Measurements from ENCODE around the gene DHX35.

The DHX35 gene

GRCh38 chr20:39021748-39022147 is 59.6 kb downstream of the DHX35 start:
- no peak for DNase-seq (ENCODE audit: low read depth)

- DNase-seq (ENCODE audit: low read depth): no peak
Observed at GRCh38 chr20:39025883-39026282, 63.7 kb downstream of the DHX35 start.

GRCh38 chr20:39029364-39029763 is 67.2 kb downstream of the DHX35 start:
- no peak for DNase-seq (ENCODE audit: low read depth)

GRCh38 chr20:39032997-39033396 is 70.9 kb downstream of the DHX35 start:
- DNase-seq (ENCODE audit: low read depth): no peak

GRCh38 chr20:39036011-39036410 is 73.9 kb downstream of the DHX35 start:
- DNase-seq (ENCODE audit: low read depth): no peak

- no peak for DNase-seq (ENCODE audit: low read depth)
Observed at GRCh38 chr20:39036851-39037250, 74.7 kb downstream of the DHX35 start.

- DNase-seq (ENCODE audit: low read depth): no peak
Observed at GRCh38 chr20:39038047-39038446, 75.9 kb downstream of the DHX35 start.

- no peak for DNase-seq (ENCODE audit: low read depth)
Observed at GRCh38 chr20:39038495-39038894, 76.4 kb downstream of the DHX35 start.

- DNase-seq (ENCODE audit: low read depth): no peak
Observed at GRCh38 chr20:39039261-39039660, 77.1 kb downstream of the DHX35 start.

- no peak for DNase-seq (ENCODE audit: low read depth)
Observed at GRCh38 chr20:39040116-39040515, 78.0 kb downstream of the DHX35 start.

- no peak for DNase-seq (ENCODE audit: low read depth)
Observed at GRCh38 chr20:39041067-39041466, 78.9 kb downstream of the DHX35 start.

GRCh38 chr20:39042279-39043150 is 80.4 kb downstream of the DHX35 start:
- DNase-seq (ENCODE audit: low read depth): no peak

- DNase-seq (ENCODE audit: low read depth): no peak
Observed at GRCh38 chr20:39044501-39044900, 82.4 kb downstream of the DHX35 start.

GRCh38 chr20:39045676-39046075 is 83.5 kb downstream of the DHX35 start:
- no peak for DNase-seq (ENCODE audit: low read depth)

- no peak for DNase-seq (ENCODE audit: low read depth)
Observed at GRCh38 chr20:39047417-39047985, 85.4 kb downstream of the DHX35 start.

GRCh38 chr20:39048000-39048696 is 86.0 kb downstream of the DHX35 start:
- DNase-seq (ENCODE audit: low read depth): peak; percentile 59

- no peak for DNase-seq (ENCODE audit: low read depth)
Observed at GRCh38 chr20:39049148-39049547, 87.0 kb downstream of the DHX35 start.

GRCh38 chr20:39049684-39050554 is 87.8 kb downstream of the DHX35 start:
- DNase-seq (ENCODE audit: low read depth): peak; percentile 62

- no peak for DNase-seq (ENCODE audit: low read depth)
Observed at GRCh38 chr20:39050555-39050902, 88.4 kb downstream of the DHX35 start.

GRCh38 chr20:39052676-39053075 is 90.5 kb downstream of the DHX35 start:
- no peak for DNase-seq (ENCODE audit: low read depth)

- no peak for DNase-seq (ENCODE audit: low read depth)
Observed at GRCh38 chr20:39057143-39057542, 95.0 kb downstream of the DHX35 start.

- DNase-seq (ENCODE audit: low read depth): no peak
Observed at GRCh38 chr20:39057911-39058310, 95.8 kb downstream of the DHX35 start.
